Measurements from ENCODE around the gene NPW.

The NPW gene

GRCh38 chr16:2002406-2003230 lies 17.0 kb upstream of the NPW start:
- Histone ChIP-seq H3K27me3 (peaks cover 6% of the 10 kb centered on the region), H3K4me3 (ENCODE audit: low read depth in 1 of 2, low read length in 1 of 2) (no peak overlapping the region), H3K27ac (no peak overlapping the region), H3K9me3 (no peaks in the 10 kb centered on the region), H3K36me3 (peaks cover 56% of the 10 kb centered on the region), H3K4me1 (ENCODE audit: control insufficient read depth in 1 of 2, insufficient read depth in 1 of 2, low read depth in 1 of 2, low read length in 1 of 2) (peaks cover 12 to 28% of the 10 kb centered on the region in 2 experiments)
- TF ChIP-seq, protein P1, sequence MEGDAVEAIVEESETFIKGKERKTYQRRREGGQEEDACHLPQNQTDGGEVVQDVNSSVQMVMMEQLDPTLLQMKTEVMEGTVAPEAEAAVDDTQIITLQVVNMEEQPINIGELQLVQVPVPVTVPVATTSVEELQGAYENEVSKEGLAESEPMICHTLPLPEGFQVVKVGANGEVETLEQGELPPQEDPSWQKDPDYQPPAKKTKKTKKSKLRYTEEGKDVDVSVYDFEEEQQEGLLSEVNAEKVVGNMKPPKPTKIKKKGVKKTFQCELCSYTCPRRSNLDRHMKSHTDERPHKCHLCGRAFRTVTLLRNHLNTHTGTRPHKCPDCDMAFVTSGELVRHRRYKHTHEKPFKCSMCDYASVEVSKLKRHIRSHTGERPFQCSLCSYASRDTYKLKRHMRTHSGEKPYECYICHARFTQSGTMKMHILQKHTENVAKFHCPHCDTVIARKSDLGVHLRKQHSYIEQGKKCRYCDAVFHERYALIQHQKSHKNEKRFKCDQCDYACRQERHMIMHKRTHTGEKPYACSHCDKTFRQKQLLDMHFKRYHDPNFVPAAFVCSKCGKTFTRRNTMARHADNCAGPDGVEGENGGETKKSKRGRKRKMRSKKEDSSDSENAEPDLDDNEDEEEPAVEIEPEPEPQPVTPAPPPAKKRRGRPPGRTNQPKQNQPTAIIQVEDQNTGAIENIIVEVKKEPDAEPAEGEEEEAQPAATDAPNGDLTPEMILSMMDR (IDR thresholded peaks at IDR 0.05) = no peak

DNA sequence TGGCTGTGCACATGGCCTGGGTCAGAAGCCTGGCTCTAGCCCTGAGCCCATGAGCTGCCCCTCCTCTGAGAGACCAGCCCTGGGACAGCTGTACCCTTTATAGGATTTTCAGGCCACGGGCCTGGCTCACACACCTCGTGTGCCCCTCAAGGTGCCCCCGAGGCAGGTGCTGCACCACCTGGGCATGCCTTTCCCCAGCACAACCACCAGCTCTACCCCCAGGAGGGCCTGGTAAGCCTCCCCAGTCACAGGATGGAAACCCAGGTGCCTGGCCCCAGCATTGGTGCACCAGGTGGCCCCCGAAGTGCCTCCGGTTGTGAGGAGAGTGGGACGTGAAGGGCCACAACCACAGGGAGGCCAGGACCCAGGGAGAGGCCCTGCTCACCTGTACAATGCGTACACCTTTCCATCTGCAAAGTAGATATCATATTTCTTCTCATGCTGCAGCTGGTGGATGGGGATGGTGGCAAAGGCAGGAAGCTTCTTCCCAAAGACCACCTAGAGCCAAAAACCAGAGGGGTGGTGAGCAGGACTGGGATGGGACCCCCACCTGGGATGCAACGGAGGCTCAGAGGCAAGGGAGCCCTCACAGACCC lies 16.3 kb upstream of the NPW start:
- TF ChIP-seq, protein P1 (IDR thresholded peaks at IDR 0.05) = no peak
- H3K27me3 ChIP-seq = peaks cover 6% of the 10 kb centered on the region
- H3K4me1 ChIP-seq (ENCODE audit: control insufficient read depth in 1 of 2, insufficient read depth in 1 of 2, low read depth in 1 of 2, low read length in 1 of 2) = peaks cover 19 to 35% of the 10 kb centered on the region in 2 experiments
- H3K4me3 ChIP-seq (ENCODE audit: low read depth in 1 of 2, low read length in 1 of 2) = no peak overlapping the region
- no peak overlapping the region for H3K27ac ChIP-seq
- H3K36me3 ChIP-seq = peaks cover 49% of the 10 kb centered on the region
- no peaks in the 10 kb centered on the region for H3K9me3 ChIP-seq

DNA sequence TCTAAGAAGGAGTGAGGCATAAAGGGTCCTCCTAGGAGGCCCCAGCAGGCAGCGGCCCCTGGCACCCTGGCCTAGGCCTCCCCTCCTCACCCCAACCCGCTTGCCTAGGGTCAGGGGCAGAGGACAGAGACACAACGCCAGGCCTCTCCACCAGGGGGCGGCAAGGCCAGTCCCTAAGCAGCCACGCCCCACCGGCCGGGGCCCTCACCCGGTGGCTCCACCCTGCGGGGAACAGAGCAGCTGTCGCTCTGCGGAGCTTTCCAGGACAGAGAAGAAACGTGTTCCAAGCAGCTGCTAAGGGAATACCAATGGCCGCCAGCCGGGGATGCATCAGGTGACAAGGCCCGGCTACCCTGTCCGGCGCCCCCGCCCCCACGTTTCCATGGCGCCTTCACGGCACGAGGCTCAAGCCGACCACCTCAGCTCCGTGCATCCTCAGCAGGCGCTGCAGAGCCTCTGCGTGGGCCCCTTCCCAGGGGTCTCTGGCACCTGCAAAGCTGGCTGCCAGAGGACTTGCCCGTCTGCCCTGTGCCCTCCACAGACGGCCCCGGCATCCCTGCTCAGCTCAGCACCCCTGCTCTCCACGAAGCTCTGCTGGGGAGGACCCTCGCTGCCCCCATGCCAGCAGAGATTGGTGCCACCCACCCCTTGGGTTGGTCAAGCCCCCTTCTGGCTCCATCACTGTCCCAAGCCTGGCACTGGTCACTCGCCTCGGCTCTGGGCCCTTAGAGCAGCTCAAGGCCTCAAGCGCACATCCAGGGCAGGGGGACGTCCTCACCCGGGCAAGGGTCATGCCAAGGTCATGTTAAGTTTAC lies 15.6 kb upstream of the NPW start:
- Histone ChIP-seq H3K36me3 (peaks cover 42% of the 10 kb centered on the region), H3K4me3 (ENCODE audit: low read depth in 1 of 2, low read length in 1 of 2) (peak overlapping the region in 1 of 2 experiments; percentile 39), H3K27me3 (peaks cover 6% of the 10 kb centered on the region), H3K27ac (no peak overlapping the region), H3K9me3 (no peaks in the 10 kb centered on the region), H3K4me1 (ENCODE audit: control insufficient read depth in 1 of 2, insufficient read depth in 1 of 2, low read depth in 1 of 2, low read length in 1 of 2) (peaks cover 26 to 42% of the 10 kb centered on the region in 2 experiments)
- TF ChIP-seq, protein P1 (IDR thresholded peaks at IDR 0.05) = peak; percentile 82

DNA sequence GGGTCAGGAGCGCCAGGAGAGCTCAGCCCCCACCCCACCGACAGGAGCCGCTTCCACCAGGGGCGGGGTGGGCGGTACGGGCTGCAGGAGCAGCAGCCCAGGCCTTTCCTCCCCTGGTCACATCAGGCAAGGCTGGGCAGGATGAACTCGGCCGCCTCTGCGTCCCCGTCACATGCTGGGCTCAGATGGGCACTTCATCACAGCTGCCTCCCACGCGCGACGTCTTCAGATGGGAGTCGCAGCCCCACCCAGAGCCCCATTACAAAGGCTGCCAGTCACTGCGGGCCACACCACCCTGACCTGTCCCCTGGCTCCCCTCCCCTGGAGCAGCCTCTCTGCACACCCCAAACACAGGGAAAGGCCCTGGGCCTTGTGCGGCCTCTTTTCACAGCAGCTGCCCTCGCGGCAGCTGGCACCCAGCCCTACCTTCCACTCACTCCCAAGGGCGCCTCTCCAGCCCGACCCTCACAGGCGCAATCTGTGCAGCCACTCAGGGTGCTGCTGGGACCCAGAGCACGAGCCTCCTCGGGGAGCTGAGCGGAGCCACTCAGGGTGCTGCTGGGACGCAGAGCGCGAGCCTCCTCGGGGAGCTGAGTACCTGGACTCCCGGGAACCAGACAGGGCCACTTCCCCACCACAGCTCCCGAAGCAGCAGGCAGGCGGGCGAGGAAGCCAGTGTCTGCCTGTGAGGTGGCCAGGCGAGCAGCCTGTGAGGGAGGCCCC lies 14.6 kb upstream of the NPW start:
- Histone ChIP-seq H3K27me3 (peaks cover 6% of the 10 kb centered on the region), H3K27ac (no peak overlapping the region), H3K9me3 (no peaks in the 10 kb centered on the region), H3K4me3 (ENCODE audit: low read depth in 1 of 2, low read length in 1 of 2) (no peak overlapping the region), H3K4me1 (ENCODE audit: control insufficient read depth in 1 of 2, insufficient read depth in 1 of 2, low read depth in 1 of 2, low read length in 1 of 2) (peaks cover 30 to 47% of the 10 kb centered on the region in 2 experiments), H3K36me3 (peaks cover 33% of the 10 kb centered on the region)
- TF ChIP-seq, protein P1 (IDR thresholded peaks at IDR 0.05) = no peak

DNA sequence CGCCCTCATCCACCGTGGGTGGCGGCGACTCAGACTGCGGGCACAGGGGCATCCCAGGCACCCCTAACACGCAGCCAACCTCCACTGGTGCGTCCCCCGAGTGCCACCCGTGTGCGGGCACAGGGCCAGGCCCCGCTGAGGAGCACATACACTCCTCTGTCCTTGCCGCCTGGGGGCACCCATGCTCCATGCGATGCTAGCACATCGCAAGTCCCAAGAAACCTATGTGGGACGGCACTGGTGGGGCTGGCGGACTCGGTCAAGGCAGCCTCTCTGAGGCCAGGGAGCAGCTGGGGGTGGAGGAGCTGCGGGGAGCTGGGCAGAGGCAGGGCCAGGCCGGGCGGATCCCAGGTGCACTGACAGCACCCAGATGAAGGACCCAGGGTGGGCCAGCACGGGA lies 13.9 kb upstream of the NPW start:
- TF ChIP-seq, protein P1 (IDR thresholded peaks at IDR 0.05) = no peak
- Histone ChIP-seq H3K9me3 (no peaks in the 10 kb centered on the region), H3K4me3 (ENCODE audit: low read depth in 1 of 2, low read length in 1 of 2) (no peak overlapping the region), H3K36me3 (peaks cover 27% of the 10 kb centered on the region), H3K4me1 (ENCODE audit: control insufficient read depth in 1 of 2, insufficient read depth in 1 of 2, low read depth in 1 of 2, low read length in 1 of 2) (peaks cover 36 to 52% of the 10 kb centered on the region in 2 experiments), H3K27ac (no peak overlapping the region), H3K27me3 (peaks cover 6% of the 10 kb centered on the region)

Measured in neutrophil (primary cell).